ENCODE data around the gene SMARCAL1.

SMARCAL1 gene

DNA sequence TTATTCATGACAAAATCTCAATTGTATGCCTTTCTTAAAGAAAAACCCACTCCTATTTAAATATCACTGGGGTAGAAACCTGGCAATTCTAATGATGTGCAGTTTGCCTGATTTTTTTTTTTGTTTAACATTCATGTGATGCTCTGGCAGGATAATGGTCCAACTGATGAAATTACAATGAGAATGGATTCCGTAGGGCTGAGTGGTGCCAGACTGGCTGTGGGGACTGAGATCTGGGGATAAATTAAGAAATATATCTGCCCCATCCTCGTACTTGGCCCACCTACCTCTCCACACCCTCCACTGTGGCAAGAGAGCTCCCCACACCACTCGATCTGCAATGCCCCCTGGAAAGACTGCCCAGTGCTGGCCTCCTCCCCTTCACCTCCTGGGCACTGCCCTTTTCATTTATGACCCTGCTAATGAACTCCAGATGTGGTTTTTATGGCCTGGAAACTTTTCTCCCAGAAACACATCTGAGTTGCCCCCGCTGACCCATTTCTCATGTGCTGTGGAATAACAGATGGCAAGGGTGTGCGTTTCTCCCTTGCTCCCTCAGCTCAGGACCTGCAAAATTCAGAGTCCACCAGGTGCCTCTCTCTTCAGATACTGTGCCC lies 53.4 kb downstream of the SMARCAL1 start:
- DNase-seq (ENCODE audit: low read depth) = no peak
- no peak overlapping the region for H3K4me3 ChIP-seq (ENCODE audit: low read depth, low read length)

DNA sequence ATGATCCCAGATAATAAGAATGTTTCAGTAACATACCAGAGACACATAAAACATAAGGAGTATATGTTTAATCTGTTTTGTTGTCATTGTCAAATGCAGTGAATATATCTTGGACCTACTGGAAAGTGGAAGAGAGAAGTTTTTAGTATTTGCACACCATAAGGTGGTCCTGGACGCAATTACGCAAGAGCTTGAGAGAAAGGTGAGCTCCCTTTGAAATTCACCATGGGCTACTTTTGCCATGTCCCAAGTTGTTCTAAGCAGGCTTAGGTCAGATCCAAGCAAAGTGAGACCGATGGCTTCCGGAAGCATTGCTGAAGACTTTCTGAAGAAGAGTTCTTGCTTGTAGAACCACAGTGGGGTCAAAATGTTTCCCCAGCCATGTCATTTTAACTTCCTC lies 55.6 kb downstream of the SMARCAL1 start:
- no peak for DNase-seq (ENCODE audit: low read depth)
- H3K4me3 ChIP-seq (ENCODE audit: low read depth, low read length) = no peak overlapping the region

DNA sequence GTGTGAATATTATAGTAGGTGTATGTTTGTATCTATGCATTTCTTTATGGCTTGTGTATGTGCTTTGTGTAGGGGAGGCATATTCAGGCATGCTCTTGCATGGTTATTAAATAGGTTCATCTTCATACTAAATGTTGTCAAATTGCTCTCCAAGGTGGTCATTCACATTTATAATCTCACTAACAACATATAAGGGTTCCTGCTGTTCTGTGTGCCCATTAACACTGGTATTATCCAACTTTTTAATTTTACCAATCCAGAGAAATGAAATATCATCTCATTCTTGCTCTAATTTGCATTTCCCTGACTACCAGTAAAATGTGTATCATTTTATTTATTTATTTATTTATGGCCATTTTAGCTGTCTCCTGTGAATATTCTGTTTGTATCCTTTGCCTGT lies 57.4 kb downstream of the SMARCAL1 start:
- DNase-seq (ENCODE audit: low read depth) = no peak
- H3K4me3 ChIP-seq (ENCODE audit: low read depth, low read length) = no peak overlapping the region

DNA sequence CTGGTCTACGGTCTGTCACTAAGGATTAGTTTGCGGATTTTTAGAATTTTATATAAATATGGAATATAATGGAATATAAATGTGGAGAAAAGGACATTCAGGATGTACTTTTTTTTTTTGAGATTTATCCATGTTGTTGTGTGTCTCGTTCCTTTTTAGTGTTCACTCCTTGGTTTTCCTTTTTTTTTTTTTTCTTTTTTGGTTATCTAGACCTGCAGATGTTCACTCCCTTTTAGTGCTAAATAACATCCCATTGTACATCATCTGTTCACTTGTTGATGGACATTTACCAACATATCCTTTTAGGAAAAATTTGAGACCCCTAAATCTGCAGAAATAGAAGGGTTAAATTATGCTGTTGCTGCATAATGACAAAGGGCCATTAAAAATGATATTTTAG lies 60.9 kb downstream of the SMARCAL1 start:
- no peak overlapping the region for H3K4me3 ChIP-seq (ENCODE audit: low read depth, low read length)
- DNase-seq (ENCODE audit: low read depth) = no peak

DNA sequence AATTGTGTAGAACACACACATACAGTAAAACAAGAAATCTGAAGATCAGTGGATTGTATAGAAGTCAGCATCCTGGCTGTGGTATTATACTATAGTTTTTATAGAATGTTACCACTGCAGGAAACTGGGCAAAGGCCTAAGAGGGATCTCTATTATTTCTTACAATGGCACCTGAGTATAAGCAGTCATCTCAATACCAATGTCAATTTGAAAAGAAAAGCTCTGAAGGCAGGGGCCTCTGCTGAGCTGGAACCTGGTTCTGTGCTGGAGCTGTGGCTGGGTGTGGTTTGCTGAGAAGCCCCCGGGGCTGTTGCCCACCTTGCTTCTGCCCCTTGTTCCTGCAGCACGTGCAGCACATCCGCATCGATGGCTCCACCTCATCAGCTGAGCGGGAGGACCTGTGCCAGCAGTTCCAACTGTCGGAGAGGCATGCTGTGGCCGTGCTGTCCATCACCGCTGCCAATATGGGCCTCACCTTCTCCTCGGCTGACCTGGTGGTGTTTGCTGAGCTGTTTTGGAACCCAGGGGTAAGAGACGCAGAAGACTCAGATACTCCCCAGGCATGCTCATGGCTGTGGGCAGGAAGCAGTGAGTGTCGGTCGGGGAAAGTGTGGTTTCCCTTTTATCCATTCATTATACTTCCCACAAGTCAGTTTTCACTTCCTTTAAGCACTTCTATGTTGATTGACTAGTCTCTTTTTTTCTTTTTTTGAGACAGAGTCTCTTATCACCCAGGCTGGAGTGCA lies 62.8 kb downstream of the SMARCAL1 start:
- no peak overlapping the region for H3K4me3 ChIP-seq (ENCODE audit: low read depth, low read length)
- DNase-seq (ENCODE audit: low read depth) = no peak

DNA sequence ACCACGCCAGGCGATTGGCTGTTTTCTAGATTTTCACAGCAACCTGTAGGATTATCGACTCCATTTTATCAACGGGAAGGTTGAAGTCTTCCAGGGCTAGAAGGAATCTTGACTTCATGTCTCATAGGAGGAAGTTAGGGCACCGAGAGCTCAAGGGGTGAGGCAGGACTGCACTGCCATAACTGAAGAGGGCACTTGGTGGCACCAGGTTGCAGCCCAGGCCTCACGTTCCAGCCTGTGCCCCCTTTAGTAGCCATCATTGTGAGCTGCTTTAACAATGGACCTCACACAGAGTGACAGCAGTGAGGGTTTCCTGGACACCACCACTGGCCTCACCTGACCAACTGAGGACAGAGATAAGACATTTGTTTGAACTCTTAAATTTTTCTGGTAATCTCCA lies 63.5 kb downstream of the SMARCAL1 start:
- no peak overlapping the region for H3K4me3 ChIP-seq (ENCODE audit: low read depth, low read length)
- no peak for DNase-seq (ENCODE audit: low read depth)

DNA sequence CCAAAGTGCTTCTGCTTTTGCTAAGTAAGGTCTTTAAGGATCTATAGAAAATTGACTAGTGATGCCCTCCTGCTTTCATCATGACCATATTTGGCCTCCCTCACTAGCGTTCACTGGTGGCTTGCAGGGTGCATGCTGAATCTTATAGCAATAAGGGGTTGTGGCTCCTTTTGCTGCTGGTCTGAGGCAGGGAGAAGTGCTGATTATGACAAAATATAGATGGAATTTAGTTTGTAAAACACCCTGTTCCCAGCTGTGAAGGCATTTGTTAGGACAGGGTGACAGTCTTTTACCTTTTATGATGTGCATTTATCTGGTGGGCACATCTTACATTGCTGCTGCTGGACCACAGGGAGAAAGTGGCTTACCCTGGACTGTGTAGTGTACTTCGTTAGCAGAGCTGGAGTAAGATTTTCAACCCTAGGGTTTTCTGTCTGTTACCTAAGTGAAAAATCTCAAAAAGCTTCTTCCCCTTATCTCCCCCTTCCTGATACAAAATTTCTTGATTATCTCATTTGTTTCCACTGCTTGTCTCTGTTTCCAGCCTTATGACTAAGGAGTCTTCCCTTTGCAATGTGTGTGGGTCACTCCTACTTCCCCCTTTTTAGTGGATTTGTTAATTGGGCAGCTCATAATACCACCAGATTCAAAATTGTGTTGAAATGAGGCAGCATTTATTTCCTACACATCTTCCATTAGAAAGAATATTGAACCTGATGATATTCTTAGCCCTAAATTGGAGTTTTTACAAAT lies 65.2 kb downstream of the SMARCAL1 start:
- no peak for DNase-seq (ENCODE audit: low read depth)
- H3K4me3 ChIP-seq (ENCODE audit: low read depth, low read length) = no peak overlapping the region

DNA sequence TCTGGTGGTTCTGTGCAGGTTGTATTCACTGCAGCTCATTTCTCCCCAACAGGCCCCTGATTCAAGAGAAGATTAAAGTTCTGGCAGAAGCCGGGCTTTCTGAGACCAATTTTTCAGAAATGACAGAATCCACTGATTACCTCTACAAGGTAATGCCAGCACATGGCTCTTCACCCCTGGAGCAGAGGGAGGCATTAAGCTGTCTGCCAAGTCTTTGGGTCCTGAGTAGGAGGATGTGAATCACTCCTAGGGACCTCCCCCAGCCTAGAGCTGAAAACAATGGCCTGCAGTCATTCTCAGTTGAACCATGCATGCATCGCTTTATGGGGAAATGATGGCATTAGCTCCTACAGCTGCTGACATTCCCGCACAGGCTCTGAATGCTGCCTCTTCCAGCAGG lies 65.9 kb downstream of the SMARCAL1 start:
- no peak overlapping the region for H3K4me3 ChIP-seq (ENCODE audit: low read depth, low read length)
- DNase-seq (ENCODE audit: low read depth) = peak; percentile 70

DNA sequence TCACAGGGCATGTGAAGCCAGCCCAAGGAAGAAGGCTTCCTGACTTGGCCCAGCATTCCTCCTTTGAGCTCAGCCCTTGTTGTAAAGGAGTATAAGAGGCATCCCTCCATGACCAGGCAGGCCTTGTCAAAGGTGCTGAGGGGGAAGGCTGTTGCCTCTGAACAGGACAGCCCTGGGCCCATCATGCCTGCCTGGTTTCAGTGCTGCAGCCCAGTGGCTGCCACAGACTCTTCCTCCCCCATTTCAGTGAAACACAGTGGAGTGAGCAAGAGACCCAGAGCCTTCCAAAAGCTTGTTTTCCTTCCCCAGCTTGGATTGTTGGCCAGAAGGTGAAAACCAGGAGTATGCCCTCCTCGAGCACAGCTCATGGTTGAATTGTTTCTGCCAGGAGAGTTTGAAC lies 66.5 kb downstream of the SMARCAL1 start:
- no peak for DNase-seq (ENCODE audit: low read depth)
- H3K4me3 ChIP-seq (ENCODE audit: low read depth, low read length) = no peak overlapping the region

DNA sequence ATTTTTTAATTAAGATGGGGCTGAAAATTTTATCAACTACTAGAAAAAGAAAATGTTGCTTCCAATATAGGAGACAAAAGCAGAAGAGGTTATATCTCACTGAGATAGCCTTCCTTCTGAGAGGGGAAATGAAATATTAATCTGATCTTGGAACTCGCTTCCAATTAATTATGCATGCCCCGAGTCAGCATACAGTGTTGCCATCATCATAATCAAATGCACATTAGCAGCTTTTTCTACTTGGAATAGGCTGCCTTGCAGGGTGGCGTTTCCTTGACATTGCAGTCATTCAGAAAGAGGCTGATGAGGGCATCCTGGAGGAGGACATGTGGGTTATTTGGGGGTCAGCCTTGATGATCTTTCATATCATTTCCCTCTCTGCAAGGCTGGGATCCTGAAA lies 67.9 kb downstream of the SMARCAL1 start:
- no peak overlapping the region for H3K4me3 ChIP-seq (ENCODE audit: low read depth, low read length)
- no peak for DNase-seq (ENCODE audit: low read depth)

DNA sequence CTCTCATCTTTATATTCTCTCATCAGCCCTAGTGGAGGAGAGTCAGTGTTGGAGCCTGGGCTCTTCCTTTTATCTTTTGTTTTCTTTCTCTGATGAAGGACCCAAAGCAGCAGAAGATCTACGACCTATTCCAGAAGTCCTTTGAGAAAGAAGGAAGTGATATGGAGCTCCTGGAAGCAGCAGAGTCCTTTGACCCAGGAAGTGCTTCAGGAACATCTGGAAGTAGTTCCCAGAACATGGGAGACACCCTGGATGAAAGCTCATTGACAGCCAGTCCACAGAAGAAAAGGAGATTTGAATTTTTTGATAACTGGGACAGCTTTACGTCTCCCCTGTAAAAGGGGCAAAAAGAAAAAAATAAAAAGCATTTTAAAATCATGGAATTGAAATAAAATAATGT lies 70.4 kb downstream of the SMARCAL1 start:
- H3K4me3 ChIP-seq (ENCODE audit: low read depth, low read length) = no peak overlapping the region
- no peak for DNase-seq (ENCODE audit: low read depth)

DNA sequence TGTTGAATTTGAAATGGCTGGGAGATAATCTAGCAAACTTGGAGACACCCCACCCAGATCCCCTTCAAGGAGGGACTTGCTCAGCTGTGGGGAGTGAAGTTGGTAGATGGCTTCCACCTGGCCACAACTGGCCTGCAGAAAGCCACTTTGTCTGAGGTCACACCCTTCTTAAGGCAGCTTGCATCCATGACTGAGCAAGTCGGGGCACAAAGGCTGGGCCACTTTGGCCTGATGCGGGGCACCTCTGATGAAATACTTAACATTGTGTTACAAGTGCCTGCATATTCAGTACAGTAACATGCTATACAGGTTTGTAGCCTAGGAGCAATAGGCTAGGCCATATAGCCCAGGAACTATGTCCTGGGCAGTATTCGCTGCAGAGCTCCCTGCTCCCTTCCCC lies 73.0 kb downstream of the SMARCAL1 start:
- no peak for DNase-seq (ENCODE audit: low read depth)
- no peak overlapping the region for H3K4me3 ChIP-seq (ENCODE audit: low read depth, low read length)

DNA sequence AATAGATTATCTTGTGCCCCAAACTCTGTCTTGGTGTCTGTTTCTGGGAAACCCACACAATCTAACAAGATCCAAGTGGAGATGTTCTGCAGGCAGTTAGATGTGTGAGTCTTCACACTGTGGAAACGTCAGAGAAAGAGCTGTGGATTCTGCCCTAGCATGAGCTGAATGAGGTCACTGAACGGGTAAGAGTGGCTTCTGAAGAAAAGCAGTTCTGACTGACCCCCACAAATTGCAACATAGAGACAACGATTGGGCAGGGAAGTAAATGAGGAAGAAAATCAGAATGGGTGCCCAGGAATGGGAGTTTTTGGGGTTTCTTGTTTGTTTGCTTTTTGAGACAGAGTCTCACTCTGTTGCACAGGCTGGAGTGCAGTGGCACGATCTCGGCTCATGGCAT lies 73.5 kb downstream of the SMARCAL1 start:
- no peak overlapping the region for H3K4me3 ChIP-seq (ENCODE audit: low read depth, low read length)
- no peak for DNase-seq (ENCODE audit: low read depth)

DNA sequence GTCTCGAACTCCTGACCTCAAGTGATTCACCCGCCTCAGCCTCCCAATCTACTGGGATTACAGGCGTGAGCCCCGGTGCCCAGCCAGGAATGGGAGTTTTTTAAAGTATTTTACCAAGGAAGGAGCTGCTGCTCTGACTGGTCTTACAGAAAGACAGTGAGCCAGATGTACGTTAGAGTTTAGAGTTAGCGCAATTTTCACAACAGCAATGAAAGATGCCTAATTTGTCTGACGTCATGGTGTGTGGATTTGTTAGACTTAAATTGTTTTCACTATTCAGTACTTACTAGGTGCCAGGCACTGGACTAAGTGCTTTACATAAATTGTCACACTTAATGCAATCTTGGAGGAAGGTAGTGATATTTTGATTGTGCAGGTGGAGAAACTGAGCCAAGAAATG lies 74.0 kb downstream of the SMARCAL1 start:
- H3K4me3 ChIP-seq (ENCODE audit: low read depth, low read length) = no peak overlapping the region
- DNase-seq (ENCODE audit: low read depth) = no peak

DNA sequence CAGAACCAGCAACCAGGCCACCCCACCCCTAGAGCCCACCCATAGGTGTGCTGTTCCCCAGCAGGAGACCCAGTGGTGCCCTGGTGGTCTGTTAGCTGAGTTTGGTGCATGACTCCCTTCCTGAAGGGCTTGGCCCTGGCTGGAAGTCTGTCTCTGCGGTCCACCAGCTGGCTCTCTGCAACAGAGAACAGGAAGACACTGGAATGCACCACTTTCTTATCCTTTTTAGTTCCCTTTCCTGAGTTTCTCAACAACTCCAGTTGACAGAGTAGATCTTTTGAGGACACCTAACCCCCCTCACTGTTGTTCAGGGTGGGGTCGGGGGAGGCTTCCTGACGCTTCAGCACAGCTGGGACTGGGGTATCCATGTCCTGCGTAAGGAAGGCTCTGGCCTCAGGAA lies 74.4 kb downstream of the SMARCAL1 start:
- DNase-seq (ENCODE audit: low read depth) = no peak
- no peak overlapping the region for H3K4me3 ChIP-seq (ENCODE audit: low read depth, low read length)

DNA sequence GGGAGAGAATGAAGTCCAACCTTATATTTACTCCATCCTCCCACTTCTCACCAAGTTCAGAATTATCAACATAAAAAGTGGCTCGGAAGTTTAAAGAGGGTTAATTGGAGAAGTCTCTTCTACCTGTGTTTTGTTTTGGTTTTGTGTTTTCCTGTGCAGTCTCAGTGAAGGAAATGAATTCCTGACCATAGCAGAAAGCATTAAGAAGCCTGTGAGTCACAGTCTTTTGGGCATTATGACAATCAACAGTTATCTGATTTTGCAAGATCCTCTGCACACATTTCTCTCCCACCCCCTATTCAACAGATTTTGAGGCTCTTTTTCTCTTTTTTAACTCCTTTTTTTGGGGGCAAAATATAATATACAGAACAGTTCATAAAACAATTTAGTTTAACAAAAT lies 77.8 kb downstream of the SMARCAL1 start:
- DNase-seq (ENCODE audit: low read depth) = peak; percentile 42
- no peak overlapping the region for H3K4me3 ChIP-seq (ENCODE audit: low read depth, low read length)

DNA sequence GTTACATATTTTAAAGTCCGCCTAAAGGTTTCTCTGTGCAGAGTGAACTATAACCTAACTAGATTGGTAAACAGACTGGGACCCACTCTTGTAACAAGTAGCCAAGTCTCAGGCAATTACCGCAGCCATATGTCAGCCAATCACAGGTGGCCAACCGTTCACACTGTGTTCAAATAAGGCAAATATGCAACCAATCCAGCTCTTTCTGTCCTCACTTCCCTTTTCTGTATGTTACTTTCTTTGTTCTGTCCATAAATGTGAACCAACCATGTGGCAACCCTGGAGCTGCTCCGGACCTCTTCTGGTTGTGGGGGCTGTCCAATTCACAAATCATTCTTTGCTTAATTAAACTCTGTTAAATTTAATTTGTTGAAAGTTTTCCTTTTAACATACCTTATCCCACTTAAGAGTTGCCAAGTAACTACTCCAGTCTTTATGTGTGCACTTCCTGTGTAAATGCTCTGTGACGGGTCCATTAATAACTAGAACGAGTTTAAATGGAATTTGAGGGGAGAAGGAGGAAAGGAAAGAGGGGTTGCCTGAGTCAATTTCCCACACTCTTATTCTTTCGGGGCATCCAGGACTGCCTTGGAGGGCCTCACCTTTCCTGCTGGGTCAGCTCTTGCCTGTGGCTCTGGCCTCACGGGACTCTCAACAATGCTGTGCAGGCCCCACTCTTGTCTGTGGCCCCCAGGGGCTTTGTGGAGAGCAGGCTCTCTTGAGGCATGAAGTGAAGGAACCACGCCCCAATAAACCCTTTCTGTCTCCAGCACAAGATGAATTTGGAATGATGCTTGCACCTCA lies 79.7 kb downstream of the SMARCAL1 start:
- DNase-seq (ENCODE audit: low read depth) = no peak
- H3K4me3 ChIP-seq (ENCODE audit: low read depth, low read length) = no peak overlapping the region

DNA sequence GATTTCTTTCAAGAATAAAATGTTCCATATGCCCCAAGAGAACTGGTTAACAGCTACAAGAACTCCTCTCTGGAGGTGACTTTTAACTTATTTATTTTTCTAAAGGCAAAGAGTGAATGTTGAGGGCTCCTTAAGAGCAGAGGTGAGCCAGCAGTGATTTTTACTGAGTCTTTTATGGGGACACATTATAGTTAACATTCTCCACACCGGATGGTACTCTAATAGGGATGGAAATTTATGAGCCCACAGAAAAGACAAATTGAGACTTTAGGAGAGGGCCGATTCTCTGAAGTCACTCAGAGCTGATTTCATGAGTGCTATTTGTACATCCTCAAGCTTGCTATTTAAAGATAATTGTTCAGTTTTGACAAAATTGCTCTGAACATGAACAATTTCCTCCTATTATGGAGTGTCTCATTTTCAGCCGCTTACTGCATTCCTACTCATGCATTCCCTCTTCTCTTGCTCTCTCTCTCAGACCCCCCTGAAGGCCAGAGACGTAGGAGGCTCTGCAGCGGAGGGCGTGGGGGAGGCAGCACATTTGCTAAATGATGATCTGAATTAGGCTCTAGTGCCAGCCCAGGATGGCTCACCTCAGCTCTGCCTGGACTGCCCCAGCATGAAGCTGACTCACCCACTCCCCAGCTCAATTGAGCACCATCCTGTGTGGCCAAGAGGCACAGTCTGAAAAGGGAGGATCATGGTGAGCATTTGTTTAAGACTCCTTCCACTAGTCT lies 80.5 kb downstream of the SMARCAL1 start:
- peak; percentile 80 for DNase-seq (ENCODE audit: low read depth)
- H3K4me3 ChIP-seq (ENCODE audit: low read depth, low read length) = no peak overlapping the region

DNA sequence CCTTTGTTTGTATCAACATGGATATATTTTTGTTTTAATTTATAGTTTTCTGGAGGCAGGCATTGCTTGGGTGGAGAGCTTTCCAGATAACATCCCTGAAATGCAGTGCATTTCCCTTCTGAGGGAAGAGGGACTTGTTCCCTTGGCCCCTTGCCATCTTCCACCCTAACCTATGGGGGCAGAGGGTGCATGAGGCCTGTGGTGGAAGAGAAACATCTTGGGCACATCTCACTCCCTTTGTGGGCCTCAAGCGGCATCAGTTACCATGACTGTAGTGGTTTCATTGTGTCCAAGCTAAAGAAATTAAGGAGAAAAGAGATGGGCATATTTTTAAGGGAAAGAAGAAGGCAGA lies 81.0 kb downstream of the SMARCAL1 start:
- H3K4me3 ChIP-seq (ENCODE audit: low read depth, low read length) = no peak overlapping the region
- DNase-seq (ENCODE audit: low read depth) = no peak
